Measurements from ENCODE around the gene ASB1.

DNA sequence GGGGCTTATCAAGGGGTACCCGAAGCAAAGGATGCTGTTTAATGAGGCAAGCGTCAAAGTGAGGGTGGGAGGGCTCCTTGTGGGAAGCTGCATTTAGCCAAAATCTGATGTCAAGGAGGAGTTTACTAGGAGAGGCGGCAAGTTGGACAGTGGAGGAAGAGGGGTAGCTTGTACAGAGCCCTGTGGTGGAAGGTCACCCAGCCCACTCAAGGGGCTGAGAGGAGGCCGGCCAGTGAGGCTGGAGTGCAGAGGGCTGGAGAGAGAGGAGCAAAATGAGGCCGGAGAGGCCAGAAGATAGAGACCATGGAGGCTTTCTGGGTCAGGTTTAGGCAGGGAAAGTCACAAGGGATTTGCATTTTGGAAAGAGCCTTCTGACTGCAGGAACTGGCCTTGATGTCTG, 49.5 kb downstream of the ASB1 start:
- no peak for TF ChIP-seq TAF1 (IDR thresholded peaks at IDR 0.05; ENCODE audit: borderline replicate concordance, low read depth, low read length)
- TF ChIP-seq POLR2A (IDR thresholded peaks at IDR 0.05; ENCODE audit: low read depth, low read length), result no peak
- no peak for TF ChIP-seq POLR2AphosphoS5 (IDR thresholded peaks at IDR 0.05; ENCODE audit: low read depth, low read length)

Measured in GM12892 (cell line).